GM10266 (cell line): Measurements from ENCODE around the gene POLR2H.

Experiments
- DNase-seq: peaks from one replicate; pipeline ENCODE4 v3.0.0; 2012; ENCODE audit errors: extremely low spot score
- CTCF ChIP-seq: IDR thresholded peaks from 2 replicates; pipeline ENCODE4 v1.5.1; 2012; ENCODE audit warnings: mild to moderate bottlenecking, low read depth; ENCODE audit not compliant: control insufficient read depth, insufficient read depth; ENCODE audit errors: missing control alignments

Gene POLR2H

DNA sequence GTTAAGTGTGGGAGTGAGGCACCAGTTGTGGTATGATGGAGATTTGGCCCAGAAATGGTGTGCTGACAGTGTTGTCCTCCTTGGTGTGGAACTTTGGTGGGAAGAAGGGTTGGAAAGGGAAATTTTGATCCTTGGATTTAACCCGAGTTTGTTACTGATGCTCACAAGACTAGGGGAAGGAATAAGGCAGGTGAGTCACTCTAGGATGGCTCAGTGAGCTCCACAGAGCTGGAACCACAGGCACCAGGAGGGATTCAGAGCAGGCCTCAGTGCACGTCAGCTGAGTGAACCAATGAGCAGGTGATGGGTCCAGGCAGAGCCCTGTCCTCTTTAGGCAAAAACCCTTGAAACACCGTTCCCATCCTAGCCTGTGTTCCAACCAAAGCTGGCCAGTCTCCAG, 29.8 kb downstream of the POLR2H start:
- no peak for TF ChIP-seq CTCF
- DNase-seq, result no peak

GRCh38 chr3:184395320-184395660, 33.8 kb downstream of the POLR2H start:
- no peak for TF ChIP-seq CTCF

GRCh38 chr3:184399410-184399809, 37.9 kb downstream of the POLR2H start:
- DNase-seq, result no peak

More at GRCh38 chr3:184395320-184395660, 33.8 kb downstream of the POLR2H start:
- no peak for DNase-seq

DNA sequence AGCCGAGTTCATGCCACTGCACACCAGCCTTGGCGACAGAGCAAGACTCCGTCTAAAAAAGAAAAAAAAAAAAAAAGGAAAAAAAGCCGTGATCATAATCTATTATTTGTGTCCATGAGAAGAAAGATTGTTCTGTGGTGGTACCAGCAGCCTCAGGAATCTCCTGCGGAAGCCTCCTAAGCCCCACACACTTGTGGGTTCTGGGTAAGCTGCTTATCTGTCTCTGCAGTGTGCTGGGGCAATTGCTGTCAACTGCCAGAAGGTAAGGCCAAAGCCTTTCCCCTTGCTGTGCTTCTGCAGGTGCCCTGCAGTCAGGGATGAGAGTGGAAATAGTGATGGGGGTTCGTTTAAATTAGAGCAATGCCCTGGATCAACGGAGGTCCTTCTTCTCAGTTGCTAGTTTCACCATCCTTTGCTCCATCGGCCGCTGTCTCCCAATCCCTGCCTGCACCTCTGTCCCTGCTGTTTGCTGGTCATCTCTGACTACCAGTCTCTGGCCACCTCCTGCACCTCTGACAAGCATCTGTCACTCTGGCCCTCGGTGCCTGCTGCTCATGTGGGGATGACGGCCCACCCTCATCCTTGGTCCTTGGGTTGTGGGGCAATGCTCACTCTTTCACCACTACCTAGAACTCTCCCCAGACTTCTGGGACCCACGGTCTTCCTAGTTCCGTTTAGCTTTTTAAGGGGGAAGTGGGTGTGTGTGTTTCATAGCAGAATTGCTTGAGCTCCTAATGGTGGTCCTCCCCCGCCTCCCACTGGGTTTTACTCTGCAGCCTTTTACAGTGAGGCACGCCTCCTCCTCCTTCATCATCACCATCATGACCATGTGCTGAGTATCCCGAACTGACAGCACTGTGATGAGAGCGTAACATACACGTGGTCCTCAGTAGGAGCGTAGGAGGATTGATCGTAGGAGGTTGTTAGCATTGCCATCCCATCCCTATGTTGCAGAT, 43.8 kb downstream of the POLR2H start:
- no peak for DNase-seq
- no peak for TF ChIP-seq CTCF

More at GRCh38 chr3:184399410-184399809, 37.9 kb downstream of the POLR2H start:
- no peak for TF ChIP-seq CTCF

- TF ChIP-seq CTCF, result no peak
- no peak for DNase-seq
Observed at GRCh38 chr3:184409331-184409926, 47.9 kb downstream of the POLR2H start.

- DNase-seq, result no peak
- no peak for TF ChIP-seq CTCF
Observed at GRCh38 chr3:184409946-184410500, 48.5 kb downstream of the POLR2H start.
